ENCODE results near the gene CHRM5.

The CHRM5 gene

GRCh38 chr15:34054081-34054707 lies 85.9 kb downstream of the CHRM5 start:
- no peak for DNase-seq
- Histone ChIP-seq H3K9me3 (replicated peaks; ENCODE audit: insufficient read depth, low read length) (no peaks in the 10 kb centered on the region), H3K9ac (ENCODE audit: low read length) (no peak overlapping the region), H3K27me3 (replicated peaks; ENCODE audit: insufficient read depth, low read length) (no peaks in the 10 kb centered on the region), H3F3A (ENCODE audit: insufficient read depth, low read length) (no peaks in the 10 kb centered on the region), H3K9me2 (replicated peaks; ENCODE audit: insufficient read depth, low read length) (no peaks in the 10 kb centered on the region), H3K27ac (ENCODE audit: low read length) (no peak overlapping the region), H3K79me2 (ENCODE audit: low read length) (no peaks in the 10 kb centered on the region), H4K20me1 (ENCODE audit: insufficient read depth, low read length) (no peaks in the 10 kb centered on the region), H2AFZ (ENCODE audit: low read length) (no peak overlapping the region), H3K4me3 (ENCODE audit: low read length) (no peak overlapping the region), H3K36me3 (replicated peaks; ENCODE audit: insufficient read depth, low read length) (no peaks in the 10 kb centered on the region), H3K4me2 (ENCODE audit: low read depth, low read length) (no peak overlapping the region), H3K4me1 (ENCODE audit: low read length) (no peaks in the 10 kb centered on the region)
- TF ChIP-seq EZH2 (optimal IDR thresholded peaks at IDR 0.05; ENCODE audit: low read depth, low read length) (no peak), CTCF (IDR thresholded peaks at IDR 0.05; ENCODE audit: low read length) (no peak), EZH2phosphoT487 (IDR thresholded peaks at IDR 0.05; ENCODE audit: low read length) (no peak)

GRCh38 chr15:34055868-34056595 lies 87.7 kb downstream of the CHRM5 start:
- TF ChIP-seq EZH2 (optimal IDR thresholded peaks at IDR 0.05; ENCODE audit: low read depth, low read length) (no peak), CTCF (IDR thresholded peaks at IDR 0.05; ENCODE audit: low read length) (no peak), EZH2phosphoT487 (IDR thresholded peaks at IDR 0.05; ENCODE audit: low read length) (no peak)
- no peak overlapping the region for H2AFZ ChIP-seq (ENCODE audit: low read length)
- no peaks in the 10 kb centered on the region for H3K27me3 ChIP-seq (replicated peaks; ENCODE audit: insufficient read depth, low read length)

GRCh38 chr15:34056911-34057310 lies 88.6 kb downstream of the CHRM5 start:
- Histone ChIP-seq H3K36me3 (replicated peaks; ENCODE audit: insufficient read depth, low read length) (no peaks in the 10 kb centered on the region), H3F3A (ENCODE audit: insufficient read depth, low read length) (no peaks in the 10 kb centered on the region), H3K9me3 (replicated peaks; ENCODE audit: insufficient read depth, low read length) (no peaks in the 10 kb centered on the region), H3K4me2 (ENCODE audit: low read depth, low read length) (no peak overlapping the region), H3K4me3 (ENCODE audit: low read length) (no peak overlapping the region), H3K79me2 (ENCODE audit: low read length) (no peaks in the 10 kb centered on the region), H3K9ac (ENCODE audit: low read length) (no peak overlapping the region), H3K9me2 (replicated peaks; ENCODE audit: insufficient read depth, low read length) (no peaks in the 10 kb centered on the region), H4K20me1 (ENCODE audit: insufficient read depth, low read length) (no peaks in the 10 kb centered on the region), H3K4me1 (ENCODE audit: low read length) (no peaks in the 10 kb centered on the region), H2AFZ (ENCODE audit: low read length) (no peak overlapping the region), H3K27ac (ENCODE audit: low read length) (no peak overlapping the region), H3K27me3 (replicated peaks; ENCODE audit: insufficient read depth, low read length) (no peaks in the 10 kb centered on the region)
- TF ChIP-seq EZH2 (optimal IDR thresholded peaks at IDR 0.05; ENCODE audit: low read depth, low read length) = no peak
- TF ChIP-seq EZH2phosphoT487 (IDR thresholded peaks at IDR 0.05; ENCODE audit: low read length) = no peak
- TF ChIP-seq CTCF (IDR thresholded peaks at IDR 0.05; ENCODE audit: low read length) = no peak
- DNase-seq = no peak

More at GRCh38 chr15:34055868-34056595, 87.7 kb downstream of the CHRM5 start:
- no peak for DNase-seq
- Histone ChIP-seq H3K36me3 (replicated peaks; ENCODE audit: insufficient read depth, low read length) (no peaks in the 10 kb centered on the region), H3K9ac (ENCODE audit: low read length) (no peak overlapping the region), H3K79me2 (ENCODE audit: low read length) (no peaks in the 10 kb centered on the region), H3K9me2 (replicated peaks; ENCODE audit: insufficient read depth, low read length) (no peaks in the 10 kb centered on the region), H3K4me1 (ENCODE audit: low read length) (no peaks in the 10 kb centered on the region), H3K4me3 (ENCODE audit: low read length) (no peak overlapping the region), H3K4me2 (ENCODE audit: low read depth, low read length) (no peak overlapping the region), H3K9me3 (replicated peaks; ENCODE audit: insufficient read depth, low read length) (no peaks in the 10 kb centered on the region), H4K20me1 (ENCODE audit: insufficient read depth, low read length) (no peaks in the 10 kb centered on the region), H3F3A (ENCODE audit: insufficient read depth, low read length) (no peaks in the 10 kb centered on the region), H3K27ac (ENCODE audit: low read length) (no peak overlapping the region)

All from MM.1S (cell line).